GM12864 (cell line): Measurements from ENCODE around the gene RNF146.
"Not testable (repeated sequence)": the region's sequence is repeated elsewhere in the genome, so short reads cannot be mapped to it uniquely, and the experiment has no call there.

Source experiments
- DNase-seq: peaks from one replicate; pipeline ENCODE4 v3.0.0-alpha.2; 2011; ENCODE audit warnings: low read depth
- H3K4me3 ChIP-seq: 2 replicates; pipeline ENCODE4 v1.5.1; 2011; ENCODE audit warnings: mild to moderate bottlenecking, low read depth, low read length, control low read depth
- TF ChIP-seq, protein P1 (sequence below): IDR thresholded peaks from 2 replicates; pipeline ENCODE4 v1.5.1; 2011; ENCODE audit warnings: low read depth, mild to moderate bottlenecking, moderate library complexity, low read length, control low read depth, inconsistent platforms; ENCODE audit errors: missing control alignments

The RNF146 gene, protein sequence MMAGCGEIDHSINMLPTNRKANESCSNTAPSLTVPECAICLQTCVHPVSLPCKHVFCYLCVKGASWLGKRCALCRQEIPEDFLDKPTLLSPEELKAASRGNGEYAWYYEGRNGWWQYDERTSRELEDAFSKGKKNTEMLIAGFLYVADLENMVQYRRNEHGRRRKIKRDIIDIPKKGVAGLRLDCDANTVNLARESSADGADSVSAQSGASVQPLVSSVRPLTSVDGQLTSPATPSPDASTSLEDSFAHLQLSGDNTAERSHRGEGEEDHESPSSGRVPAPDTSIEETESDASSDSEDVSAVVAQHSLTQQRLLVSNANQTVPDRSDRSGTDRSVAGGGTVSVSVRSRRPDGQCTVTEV

DNA sequence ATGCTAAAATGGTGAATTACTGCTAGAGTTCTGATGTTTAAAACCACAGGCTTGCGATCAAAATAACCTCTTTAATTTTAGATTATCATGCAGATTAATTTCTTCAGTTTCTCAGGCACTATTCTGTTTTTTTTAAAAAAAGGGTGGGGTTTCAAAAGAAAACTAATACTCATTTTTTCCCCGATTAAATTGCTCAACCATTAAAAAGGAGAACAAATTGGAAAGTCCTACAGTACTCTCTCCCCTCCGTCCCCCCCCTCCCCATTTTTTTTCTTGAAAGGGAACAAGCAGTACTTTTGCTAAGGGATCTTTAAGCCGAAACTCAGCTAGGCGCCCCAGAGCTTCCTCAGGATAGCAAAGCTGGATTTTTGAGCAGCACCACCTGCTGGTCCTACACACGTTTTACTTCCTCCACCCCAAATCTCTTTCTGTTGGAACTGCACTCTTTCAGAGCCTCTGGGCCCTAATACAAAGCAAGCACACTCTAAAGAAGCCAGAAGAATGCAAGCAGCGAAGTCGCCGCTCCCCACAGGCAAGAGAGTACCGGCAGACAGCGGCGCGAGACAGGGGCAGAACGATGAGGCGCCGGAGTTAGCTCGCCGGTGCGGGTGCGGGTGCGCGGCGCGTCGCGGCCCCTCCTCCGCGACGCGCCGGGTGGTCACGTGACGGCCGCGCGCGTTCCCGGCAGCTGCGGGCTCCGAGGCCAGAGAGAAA is at the start of gene RNF146:
Gene RNF146 (plus strand): TSS at position 687 of the 714 bp plus-strand sequence. CDS start 13,475 bp downstream, outside the sequence.
- TF ChIP-seq, protein P1, sequence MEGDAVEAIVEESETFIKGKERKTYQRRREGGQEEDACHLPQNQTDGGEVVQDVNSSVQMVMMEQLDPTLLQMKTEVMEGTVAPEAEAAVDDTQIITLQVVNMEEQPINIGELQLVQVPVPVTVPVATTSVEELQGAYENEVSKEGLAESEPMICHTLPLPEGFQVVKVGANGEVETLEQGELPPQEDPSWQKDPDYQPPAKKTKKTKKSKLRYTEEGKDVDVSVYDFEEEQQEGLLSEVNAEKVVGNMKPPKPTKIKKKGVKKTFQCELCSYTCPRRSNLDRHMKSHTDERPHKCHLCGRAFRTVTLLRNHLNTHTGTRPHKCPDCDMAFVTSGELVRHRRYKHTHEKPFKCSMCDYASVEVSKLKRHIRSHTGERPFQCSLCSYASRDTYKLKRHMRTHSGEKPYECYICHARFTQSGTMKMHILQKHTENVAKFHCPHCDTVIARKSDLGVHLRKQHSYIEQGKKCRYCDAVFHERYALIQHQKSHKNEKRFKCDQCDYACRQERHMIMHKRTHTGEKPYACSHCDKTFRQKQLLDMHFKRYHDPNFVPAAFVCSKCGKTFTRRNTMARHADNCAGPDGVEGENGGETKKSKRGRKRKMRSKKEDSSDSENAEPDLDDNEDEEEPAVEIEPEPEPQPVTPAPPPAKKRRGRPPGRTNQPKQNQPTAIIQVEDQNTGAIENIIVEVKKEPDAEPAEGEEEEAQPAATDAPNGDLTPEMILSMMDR, result peak; percentile 81
- peak; percentile 60 for DNase-seq
- peak within 1 kb of the TSS; percentile 86 for H3K4me3 ChIP-seq

DNA sequence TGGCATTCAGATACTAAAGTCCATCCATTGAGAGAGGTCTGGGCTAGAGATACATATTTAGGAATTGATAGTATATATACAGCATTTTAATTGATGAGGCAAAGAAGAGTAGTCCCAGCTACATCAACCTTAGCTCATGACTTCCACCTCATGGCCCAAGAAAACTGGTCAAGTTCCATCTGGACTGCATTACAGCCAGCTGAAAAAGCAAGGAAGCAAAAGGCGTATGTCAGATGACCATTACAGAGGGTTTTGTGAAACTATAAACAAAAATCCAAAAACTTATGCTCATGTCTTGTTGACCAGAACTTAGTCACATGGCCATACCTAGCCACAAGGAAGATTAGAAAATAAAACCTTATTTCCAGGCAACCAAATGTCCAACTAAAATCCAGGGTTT is 46.8 kb upstream of the RNF146 start:
- DNase-seq, result no peak
- no peak overlapping the region for H3K4me3 ChIP-seq
- TF ChIP-seq, protein P1, result no peak

DNA sequence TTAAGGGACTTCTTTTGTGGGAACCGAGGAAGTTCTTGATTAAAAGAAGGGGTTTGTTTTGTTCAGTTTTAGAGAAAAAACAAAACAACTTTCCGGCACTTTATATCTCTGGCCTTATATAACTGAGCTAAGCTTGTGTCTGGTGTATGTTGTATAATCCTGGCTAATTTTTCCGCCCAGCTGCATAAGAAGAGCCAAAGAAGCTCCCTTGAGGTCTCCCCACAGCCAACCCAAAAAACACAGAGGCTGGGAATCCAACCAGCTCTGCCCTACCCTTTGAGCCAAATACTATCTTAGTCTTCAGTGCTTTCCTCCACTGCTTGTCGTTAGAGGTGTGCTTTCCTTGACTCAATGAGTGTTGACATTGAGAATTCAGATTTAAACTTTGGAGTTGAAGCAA is 45.5 kb upstream of the RNF146 start:
- no peak overlapping the region for H3K4me3 ChIP-seq
- DNase-seq, result no peak
- TF ChIP-seq, protein P1, result no peak

DNA sequence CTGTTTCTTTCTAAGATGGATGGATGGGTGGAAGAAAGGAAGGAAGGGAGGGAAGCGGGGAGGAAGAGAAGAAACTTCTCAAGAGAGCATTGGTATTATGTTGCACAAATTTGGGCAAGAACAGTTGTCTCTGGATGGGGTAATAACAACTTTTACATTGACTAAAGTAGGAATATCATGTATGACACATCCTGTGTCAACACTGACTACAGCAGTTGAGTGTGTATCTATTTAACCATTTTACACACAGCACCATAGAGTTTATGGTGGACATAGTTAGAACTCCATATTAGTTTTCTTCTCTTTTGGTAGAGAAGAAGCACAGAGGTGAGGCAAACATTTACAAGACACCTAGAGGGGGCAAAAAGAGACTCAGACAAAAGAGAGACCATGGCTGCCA is 44.2 kb upstream of the RNF146 start:
- no peak for DNase-seq
- no peak overlapping the region for H3K4me3 ChIP-seq
- TF ChIP-seq, protein P1, result no peak

DNA sequence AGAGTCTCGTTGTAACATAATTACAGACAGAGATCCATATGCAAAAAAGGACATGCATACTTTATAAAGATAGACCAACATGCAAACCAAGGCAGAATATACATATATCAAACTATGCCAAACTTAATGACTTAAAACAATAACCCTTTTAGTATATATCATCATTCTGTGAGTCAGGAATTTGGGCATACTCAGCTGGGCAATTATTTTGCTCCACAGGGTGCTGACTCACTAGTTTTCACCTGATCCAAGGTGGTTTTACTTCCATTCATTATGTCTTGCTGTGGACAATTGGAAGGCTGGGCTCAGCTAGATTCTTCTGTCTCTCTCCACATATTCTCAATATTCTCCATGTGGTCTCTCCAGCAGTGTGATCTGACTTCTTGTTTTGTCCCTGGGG is 41.2 kb upstream of the RNF146 start:
- DNase-seq, result no peak
- TF ChIP-seq, protein P1, result no peak
- H3K4me3 ChIP-seq, result no peak overlapping the region

DNA sequence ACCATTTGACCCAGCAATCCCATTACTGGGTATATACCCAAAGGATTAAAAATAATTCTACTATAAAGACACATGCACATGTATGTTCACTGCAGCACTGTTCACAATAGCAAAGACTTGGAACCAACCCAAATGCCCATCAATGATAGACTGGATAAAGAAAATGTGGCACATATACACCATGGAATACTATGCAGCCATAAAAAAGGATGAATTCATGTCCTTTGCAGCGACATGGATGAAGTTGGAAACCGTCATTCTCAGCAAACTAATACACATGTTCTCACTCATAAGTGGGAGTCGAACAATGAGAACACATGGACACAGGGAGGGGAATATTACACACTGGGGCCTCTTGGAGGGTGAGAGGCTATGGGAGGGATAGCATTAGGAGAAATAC is 32.8 kb upstream of the RNF146 start:
- H3K4me3 ChIP-seq, DNase-seq: not testable (repeated sequence)

DNA sequence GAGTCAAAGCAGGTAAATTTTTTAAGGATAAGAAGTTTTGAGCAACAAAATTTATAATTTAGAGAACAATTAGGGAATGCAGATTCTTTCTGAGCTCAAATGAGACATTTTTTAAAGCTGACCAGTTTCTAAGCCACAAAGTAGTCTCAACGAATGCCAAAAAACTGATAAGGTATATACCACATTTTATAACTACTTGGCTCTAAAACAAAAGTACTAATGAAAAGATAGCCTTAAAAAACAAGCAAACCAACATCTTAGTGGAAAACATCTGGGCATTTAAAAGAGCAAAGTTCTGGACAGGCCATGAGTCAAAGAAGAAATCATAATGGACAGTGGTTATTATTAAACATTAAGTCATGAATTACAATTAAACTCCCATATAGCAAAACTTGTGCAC is 23.2 kb upstream of the RNF146 start:
- no peak overlapping the region for H3K4me3 ChIP-seq
- TF ChIP-seq, protein P1, result no peak
- DNase-seq, result no peak
